HG02840 (cell line): ENCODE data around the gene NAV3.

ENCODE experiments used
- ATAC-seq: cut with Tn5 transposase; IDR thresholded peaks from one replicate; pipeline ENCODE4 v1.9.1; 2021; ENCODE audit warnings: mild to moderate bottlenecking, moderate library complexity, moderate number of reproducible peaks; ENCODE audit not compliant: unreplicated experiment, low FRiP score

Gene NAV3

DNA sequence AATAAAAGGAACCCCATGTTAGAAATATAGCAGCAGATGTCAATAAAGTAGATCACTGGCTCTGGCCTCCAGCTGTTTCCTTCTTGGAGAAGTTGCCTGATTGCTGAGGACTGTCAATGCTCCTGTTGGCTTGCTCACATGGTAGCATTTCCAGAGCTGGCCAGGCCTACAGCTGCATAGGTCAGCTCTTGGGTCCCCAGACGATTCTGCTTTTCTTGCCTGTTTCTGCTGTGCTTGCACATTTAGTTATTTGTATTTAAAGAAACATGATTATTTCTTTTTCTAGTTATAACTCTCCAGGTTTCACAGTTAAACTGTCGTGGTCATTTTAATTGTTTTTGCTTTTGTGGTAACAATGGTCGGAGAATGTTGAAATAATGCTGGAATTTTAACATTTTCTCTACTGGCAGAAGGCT lies 7.2 kb downstream of the NAV3 start:
- ATAC-seq = no peak

DNA sequence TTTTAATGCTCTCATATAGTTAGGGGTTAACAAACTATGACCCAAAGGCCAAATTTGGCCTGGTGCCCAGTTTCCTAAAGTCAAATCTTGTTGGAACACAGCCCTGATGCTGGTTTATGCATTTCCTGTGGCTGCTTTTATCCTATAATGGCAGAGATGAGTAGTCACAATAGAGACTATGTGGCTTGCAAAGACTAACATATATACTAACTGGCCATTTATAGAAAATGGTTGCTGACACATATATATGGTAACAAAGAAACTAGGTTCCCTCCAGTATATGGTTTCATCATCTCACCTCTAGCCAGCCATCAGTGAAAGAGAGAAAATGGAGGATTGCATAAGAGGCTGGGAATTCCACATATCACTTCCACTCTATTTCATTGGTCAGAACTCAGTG lies 10.8 kb downstream of the NAV3 start:
- ATAC-seq = no peak

DNA sequence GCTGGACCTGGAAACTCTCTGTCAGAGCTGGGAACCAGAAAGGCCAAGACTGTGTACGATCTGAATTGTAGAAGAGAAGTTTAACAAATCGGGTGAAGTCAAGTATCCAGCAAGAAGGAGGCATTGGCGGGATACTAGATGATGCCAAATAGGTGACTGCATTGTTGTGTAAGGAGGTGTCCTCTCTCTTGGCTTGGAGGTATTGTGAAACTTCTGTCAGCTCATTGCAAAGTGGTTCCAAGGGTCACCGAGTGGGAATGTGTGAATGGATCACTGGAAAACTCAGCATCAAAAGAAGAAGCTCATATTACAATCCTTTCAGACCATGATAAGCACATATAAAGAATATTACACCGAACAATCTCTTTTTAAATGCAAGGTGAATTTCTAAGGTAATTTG lies 11.7 kb downstream of the NAV3 start:
- ATAC-seq = no peak

DNA sequence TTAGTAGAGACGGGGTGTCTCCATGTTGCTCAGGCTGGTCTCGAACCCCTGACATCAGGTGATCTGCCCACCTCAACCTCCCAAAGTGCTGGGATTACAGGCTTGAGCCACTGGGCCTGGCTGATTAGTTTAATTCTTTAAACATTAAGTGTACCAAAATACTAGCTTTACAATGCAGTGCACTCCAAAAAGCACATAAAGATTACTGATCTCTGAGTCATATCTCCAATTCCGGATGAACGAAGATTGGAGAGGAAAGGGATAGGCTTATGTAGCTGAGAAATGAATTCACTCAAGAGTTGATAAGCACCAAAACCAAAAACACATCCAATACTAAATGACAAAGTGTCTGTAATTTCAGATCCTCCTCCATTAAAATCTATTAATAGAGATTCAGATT lies 15.1 kb downstream of the NAV3 start:
- no peak for ATAC-seq

DNA sequence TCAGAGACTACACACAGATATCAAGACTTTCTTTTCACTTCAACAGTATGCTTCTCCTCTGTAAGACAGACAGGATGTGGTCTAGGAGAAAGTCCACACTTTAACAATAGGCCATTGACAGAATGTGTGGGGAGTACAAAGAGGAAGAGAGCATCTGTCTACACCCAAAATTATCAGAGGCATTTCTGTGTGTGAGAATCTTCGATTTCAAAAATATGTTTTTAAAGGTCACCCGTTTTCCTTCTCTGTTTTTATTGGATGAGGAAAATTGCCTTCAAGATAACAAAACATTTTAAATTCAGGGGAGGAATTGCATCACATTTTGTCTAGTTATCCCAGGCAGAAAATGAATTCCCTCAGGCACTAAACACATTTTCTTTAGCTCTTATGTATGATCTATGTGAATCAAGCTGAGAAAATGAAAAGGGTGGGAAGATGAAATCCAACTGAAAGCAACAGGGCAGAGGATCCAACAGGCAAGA lies 16.4 kb downstream of the NAV3 start:
- ATAC-seq = peak; percentile 97

DNA sequence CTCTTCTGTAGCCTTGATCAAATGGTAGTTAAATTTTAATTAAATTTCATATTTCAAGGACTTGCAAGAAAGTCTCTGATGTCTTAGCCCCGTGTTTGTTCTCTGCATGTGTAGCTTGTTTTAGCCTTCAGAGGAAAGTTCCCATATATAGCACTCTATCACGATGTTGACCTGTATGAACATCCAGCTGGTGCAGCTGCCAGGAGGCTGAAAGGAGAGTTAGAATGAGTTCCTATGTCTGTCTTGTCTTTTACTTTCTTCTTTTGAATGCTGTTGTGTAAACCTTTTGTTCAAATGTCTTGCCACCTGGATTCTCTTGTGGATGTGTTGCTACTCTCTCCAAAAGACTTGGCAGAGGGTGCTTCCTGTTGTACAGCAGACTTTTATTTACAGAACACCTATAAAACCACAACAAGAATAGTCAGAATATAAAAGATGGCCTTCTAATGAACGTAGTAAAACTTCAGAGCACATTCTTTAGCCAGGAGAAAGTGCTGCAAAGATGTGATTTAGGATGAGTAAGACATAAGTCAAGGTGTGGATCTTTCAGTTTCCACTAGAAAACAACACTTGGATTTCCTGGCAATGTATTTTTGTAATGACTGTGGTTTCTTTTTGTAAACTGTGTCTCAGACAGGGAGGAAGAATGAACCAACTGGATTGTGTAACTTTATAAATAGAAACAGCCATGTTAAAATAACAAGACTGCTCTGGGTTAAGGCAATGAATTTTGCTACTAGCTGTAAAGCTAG lies 17.2 kb downstream of the NAV3 start:
- ATAC-seq = no peak

DNA sequence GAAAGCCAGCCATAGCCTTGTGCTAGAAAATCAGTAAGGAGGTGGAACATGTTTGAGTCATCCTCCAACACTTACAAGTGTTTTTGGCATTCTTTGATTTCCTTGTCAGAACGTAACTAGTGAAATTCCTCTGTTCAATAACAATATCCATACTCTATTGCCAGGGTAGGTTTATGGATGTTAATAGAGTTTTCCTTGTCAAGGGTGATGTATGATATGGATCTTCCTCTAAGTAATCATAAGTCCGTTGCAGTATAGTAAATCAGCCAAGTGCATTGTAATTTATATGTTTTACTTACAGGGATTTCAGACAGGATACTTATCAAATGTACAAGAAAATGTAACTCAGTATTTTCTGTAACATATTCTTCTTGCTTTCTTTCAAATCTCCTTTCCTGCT lies 19.4 kb downstream of the NAV3 start:
- no peak for ATAC-seq

DNA sequence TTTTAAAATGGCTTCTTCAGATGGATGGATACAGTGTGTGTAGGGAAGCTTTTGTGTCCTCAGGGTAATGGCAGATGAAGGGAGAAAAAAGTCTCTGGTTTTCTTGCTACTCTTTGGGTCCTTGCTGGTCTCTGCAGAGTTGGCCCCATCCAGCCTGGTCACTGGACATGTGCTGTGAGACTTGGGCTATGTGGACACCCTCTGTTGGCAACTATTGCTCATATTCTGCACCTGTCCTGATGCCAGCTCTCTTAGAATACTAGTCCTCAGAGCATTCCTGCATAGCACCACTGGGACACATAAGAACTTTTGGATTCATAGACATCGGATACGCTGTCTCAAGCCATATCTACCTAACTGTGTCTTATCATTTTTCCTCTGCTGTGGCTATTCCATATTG lies 20.0 kb downstream of the NAV3 start:
- ATAC-seq = no peak

DNA sequence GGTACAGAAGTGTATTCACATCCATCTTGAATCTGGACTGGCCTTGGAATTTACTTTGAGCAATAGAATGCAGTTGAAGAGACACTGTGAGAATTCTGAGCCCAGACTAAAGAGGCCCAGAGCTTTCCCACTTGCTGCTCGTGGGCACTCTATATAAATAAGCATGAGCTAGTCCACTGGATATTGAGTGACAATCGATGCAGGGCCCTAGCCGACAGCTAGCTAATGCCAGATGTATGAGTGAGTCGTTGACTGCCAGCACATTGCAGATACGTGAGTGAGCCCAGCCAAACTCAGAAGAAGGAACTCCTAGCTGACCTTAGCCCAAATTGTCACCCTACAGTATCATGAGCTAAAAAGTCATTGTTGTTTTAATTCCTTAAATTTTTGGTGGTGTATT lies 24.9 kb downstream of the NAV3 start:
- ATAC-seq = no peak

DNA sequence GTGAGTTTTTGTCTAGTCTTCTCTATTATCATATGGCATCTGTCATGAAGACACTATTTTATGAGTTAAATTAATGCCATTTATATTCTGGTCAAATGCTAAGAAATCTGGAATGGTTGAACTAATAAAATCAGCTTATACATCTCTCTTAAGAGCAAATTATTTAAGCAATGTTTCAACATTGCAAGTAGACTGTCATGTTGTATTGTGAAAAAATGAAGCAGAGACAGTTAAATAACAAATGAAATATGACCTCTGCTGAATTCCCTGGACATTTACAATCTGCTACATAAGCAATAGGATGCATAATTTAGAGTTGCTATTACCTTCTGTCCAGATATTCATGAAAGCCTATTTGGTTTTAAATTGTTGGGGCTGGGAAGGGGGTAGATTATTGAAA lies 30.6 kb downstream of the NAV3 start:
- no peak for ATAC-seq

DNA sequence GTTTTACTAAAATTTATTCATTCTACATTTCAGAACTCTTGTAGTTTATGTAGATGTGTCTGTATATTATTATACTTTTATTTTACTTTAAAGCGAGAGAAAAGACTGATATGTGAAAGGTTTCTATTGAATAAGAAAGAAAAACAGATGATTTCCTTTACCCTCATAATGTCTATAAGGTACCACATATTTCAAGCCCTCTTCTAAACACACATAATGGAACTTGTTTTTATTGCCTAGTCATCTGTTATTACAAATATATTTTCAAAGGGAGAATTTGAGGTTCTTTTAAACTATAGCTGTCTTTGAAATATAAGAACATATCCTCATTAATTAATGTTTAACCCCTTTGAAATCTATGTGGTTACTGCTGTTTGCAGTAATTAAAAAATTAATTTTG lies 34.5 kb downstream of the NAV3 start:
- ATAC-seq = no peak

DNA sequence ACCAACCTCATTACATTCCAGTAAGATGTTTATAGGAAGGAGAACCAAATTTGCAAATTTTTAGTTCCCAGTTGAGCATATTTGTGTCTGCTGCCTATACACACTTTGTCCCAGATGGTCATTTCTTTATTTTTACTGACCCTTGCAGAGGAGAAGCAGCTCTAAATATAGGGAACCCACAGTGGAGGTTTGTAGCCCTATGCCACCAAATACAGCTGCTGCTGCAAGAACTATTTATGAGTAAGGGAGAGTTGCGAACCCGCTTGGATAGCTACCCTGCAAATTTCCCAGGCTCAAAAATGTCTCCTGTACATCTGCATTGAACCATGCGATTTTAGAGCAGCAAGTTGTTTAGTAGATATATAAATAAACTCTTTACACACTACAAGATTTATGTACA lies 48.2 kb downstream of the NAV3 start:
- ATAC-seq = no peak

DNA sequence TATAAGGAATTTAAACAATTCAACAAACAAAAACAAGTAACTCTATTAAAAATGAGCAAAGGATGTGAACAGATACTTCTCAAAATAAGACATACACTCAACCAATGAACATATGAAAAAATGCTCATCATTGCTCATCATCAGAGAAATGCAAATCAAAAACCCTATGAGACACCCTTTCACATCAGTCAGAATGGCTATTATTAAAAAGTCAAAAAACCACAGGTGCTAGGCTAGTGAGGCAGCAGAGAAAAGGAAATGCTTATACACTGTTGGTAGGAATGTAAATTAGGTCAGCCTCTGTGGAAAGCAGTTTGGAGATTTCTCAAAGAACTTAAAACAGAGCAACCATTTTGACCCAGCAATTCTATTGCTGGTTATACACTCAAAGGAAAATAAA lies 52.0 kb downstream of the NAV3 start:
- no peak for ATAC-seq

DNA sequence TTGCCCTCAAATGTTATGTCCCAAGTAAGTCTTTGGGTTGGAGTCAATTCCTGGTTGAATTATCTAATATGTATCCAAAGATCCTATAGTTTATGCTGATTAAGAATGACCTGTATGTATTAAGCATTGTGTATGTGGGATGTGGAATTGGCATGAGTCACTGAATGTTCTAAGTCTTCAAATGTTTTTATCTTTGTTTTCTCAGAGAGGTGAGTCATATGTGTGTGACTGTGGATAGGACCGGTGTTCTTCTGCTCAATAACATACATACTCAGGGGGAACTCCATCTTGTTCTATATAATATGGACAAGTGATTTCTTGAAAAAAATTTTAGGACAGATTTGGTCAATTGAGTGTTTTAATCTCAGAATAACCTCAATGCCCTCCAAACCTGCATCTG lies 57.9 kb downstream of the NAV3 start:
- no peak for ATAC-seq

DNA sequence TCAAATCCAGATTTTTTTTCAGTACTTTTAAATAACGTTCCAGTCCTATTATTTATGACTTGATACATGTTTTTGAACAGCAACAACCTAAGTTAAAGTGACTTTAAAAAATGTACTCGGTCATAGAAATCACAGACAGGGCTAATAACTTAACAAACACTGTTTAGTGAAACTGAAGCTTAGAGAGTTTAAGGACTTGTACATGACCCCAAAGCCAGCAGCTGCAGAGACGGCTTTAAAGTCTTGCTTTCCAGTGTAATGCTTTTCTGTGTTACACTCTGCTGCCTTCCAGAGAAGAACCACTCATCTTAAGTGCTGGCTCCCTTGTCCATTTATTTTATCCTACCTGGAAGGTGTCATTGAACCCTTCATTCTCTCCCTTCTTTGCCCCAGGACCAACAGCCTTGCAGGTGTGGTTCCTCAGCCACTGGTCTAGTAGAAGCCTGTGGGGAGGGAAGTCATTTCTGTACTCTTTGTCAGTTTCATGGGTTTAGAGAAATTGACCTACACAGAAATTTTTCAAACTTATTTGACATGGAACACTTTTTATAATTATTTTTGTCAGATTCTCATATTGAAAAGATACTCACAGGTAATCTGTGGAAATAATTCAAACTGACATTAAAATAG lies 60.9 kb downstream of the NAV3 start:
- ATAC-seq = no peak

DNA sequence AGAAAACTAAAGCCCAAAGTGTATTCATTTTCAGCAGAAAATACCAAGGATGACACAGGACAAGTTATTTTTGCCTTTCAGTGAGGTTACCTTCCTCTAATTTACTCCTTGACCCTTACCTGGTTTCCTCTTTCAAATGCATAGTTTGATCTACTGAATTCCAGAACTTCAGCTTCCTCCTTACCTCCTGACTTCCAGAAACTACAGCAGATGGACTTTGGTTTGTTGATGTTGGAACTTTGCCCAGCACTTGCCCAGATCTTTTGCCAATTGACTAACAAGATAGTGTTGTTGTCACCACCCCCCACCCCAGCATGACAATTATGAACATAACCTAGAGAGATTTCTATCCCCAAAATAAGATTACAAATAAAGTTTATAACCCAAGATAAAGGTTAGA lies 63.2 kb downstream of the NAV3 start:
- no peak for ATAC-seq

DNA sequence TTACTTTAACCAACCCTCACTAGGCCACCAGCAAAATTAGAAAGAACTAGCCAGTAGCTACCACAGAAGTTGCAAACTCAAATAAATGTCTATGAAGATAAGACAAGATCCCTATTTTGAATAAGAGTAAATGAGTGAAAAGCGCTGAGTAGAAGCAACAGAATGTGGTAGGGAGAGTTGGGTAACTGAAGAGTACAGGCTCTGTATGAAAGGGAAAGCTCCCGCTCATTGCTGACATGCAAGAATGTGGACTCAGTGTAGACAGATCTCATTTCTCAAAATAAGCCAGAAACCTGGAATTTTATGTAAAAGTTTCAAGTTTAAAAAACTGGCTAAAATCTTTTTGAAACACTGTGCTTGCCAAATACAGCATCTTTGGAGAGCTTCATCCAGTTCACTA lies 63.9 kb downstream of the NAV3 start:
- no peak for ATAC-seq

DNA sequence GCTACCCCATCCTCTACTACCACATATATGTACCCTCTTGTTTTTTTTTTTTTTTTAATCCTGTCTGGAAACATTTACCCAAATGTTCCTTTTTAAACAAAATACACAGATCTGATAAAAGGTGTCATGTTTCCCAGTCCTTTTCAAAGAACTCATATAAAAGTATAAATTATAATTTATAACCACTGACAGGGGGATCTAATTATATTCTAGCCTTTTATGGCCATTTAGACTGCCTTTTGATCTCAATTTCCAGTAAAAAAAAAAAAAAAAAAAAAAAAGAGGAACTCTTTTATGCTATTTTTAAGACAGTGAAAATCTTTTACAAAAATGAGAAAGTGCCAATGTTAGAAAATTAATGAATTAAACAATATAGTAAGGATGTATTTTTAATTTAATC lies 65.0 kb downstream of the NAV3 start:
- ATAC-seq = no peak

DNA sequence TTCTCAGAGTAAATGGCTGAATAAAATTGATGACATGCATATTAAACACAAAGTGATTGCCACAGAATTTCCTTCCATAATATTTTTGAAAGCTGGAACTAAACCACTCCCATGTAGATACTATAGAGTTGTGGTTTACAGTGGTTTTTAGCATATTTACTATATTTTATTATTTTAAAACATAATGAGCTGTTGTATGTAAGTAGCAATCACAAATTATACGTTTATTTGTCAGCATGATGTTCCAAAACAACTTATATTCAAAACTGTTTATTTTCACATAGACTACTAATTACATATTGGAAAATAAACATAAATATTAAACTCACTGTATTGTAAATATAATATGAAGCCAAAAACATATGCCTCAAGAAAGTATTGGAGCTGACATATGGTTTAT lies 77.2 kb downstream of the NAV3 start:
- no peak for ATAC-seq

DNA sequence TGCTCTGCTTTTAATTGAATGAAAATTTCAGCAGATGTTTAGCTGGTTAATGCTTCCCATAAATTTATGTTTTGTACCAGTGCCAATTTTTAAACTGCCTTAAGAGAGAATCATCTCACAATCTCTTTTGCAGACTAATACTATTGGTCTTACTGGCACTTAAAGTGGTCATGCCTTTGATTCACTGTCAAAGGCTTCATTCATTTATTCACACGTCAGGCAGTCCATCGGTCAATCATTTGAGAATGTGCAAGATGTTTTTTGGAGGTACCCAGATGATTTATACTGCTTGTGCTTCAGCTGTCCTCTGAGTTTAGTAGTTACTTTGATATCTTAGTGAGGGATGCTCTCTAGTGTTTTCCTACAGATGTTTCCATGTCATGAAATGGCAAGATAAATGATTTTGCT lies 83.4 kb downstream of the NAV3 start:
- ATAC-seq = no peak

DNA sequence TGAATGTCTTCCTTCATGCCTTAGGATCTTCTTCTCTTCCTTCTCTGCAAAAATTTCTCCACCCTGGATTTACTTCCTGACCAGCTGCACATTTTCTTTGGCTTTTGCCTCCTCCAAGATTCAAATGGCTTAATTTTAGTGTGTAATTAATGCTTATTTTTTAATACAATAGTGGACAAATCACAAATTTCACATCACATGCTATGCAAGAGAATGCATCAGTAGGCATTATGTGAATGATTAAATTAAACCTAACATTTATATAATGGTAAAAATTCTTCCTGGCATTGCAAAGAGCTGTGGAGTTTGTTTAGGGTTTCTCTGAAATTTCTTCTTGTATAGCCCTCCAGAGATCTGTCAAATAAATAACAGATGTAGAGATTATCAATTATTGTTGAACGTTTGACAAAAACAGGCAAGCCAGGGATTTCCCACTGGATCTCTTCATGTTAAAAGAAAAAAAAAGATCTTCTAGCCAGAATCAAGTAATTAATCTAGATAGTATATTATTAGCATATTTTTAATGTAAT lies 84.4 kb downstream of the NAV3 start:
- ATAC-seq = no peak

DNA sequence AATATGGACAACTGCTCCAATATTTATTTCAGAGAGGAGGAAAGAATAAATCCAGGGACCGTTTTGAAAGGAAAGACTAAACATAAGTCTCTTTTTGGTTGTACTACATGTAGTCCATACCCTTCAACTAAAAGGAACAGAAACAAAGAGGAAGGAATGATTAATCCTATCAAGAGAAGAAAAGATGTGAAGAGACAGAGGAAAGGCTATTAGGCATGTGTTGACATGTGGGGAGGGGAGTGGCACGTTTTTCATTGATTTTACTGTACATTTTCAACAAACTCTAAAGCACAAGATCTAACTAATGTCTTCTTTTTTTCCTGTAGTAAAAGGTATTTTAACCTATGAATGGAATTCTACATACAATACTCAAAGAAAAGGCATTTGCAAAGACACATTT lies 85.6 kb downstream of the NAV3 start:
- ATAC-seq = no peak
